Amygdala (tissue), 56 donors: ENCODE measurements around the gene ANXA4.
"Not testable (repeated sequence)": the region's sequence is repeated elsewhere in the genome, so short reads cannot be mapped to it uniquely, and the experiment has no call there.

Experiments
- DNase-seq, 56 donors: peaks; one replicate each; lab custom pipeline; 2025; lab: John Stamatoyannopoulos, UW

The ANXA4 gene

GRCh38 chr2:69745035-69745434, 3.1 kb downstream of the ANXA4 start:
- no peak for DNase-seq

GRCh38 chr2:69750246-69750645, 8.3 kb downstream of the ANXA4 start:
- no peak for DNase-seq

GRCh38 chr2:69753659-69754363, 11.9 kb downstream of the ANXA4 start:
- no peak for DNase-seq

GRCh38 chr2:69754633-69755032, 12.7 kb downstream of the ANXA4 start:
- no peak for DNase-seq

GRCh38 chr2:69755862-69756467, 14.0 kb downstream of the ANXA4 start:
- no peak for DNase-seq

GRCh38 chr2:69762025-69762424, 20.1 kb downstream of the ANXA4 start:
- DNase-seq = no peak

- peak in 33 of 56 donors; percentile 5 to 67 (median 30) for DNase-seq
These were observed 20.9 kb downstream of the ANXA4 start for GRCh38 chr2:69762513-69763494.

GRCh38 chr2:69763831-69764230, 21.9 kb downstream of the ANXA4 start:
- DNase-seq = not testable (repeated sequence)

- DNase-seq = no peak
These were observed 22.6 kb downstream of the ANXA4 start for GRCh38 chr2:69764286-69765095.

GRCh38 chr2:69765096-69765380, 23.1 kb downstream of the ANXA4 start:
- no peak for DNase-seq

GRCh38 chr2:69766014-69766413, 24.1 kb downstream of the ANXA4 start:
- no peak for DNase-seq

- DNase-seq = peak in 9 of 56 donors; percentile 3 to 38 (median 10)
These were observed 25.1 kb downstream of the ANXA4 start for GRCh38 chr2:69767034-69767433.

- DNase-seq = no peak
These were observed 26.3 kb downstream of the ANXA4 start for GRCh38 chr2:69768235-69768634.

GRCh38 chr2:69768789-69769188, 26.9 kb downstream of the ANXA4 start:
- no peak for DNase-seq

GRCh38 chr2:69769272-69769671, 27.3 kb downstream of the ANXA4 start:
- no peak for DNase-seq

GRCh38 chr2:69770193-69770702, 28.3 kb downstream of the ANXA4 start:
- peak in 1 of 56 donors; percentile 18 for DNase-seq

- no peak for DNase-seq
These were observed 28.8 kb downstream of the ANXA4 start for GRCh38 chr2:69770747-69771146.

- DNase-seq = no peak
These were observed 29.5 kb downstream of the ANXA4 start for GRCh38 chr2:69771461-69771860.

- peak in 1 of 56 donors; percentile 13 for DNase-seq
These were observed 31.3 kb downstream of the ANXA4 start for GRCh38 chr2:69773206-69773605.
